ENCODE results near the gene SFTPD. TPM values are rescaled to one million over a fixed set of nuclear protein-coding genes. Genes with fewer than 3 reads are reported as not detected.
"Not testable (repeated sequence)": the region's sequence is repeated elsewhere in the genome, so short reads cannot be mapped to it uniquely, and the experiment has no call there.

SFTPD gene
- total and polyA plus RNA-seq, 5 donors from 2014 or later = not detected

DNA sequence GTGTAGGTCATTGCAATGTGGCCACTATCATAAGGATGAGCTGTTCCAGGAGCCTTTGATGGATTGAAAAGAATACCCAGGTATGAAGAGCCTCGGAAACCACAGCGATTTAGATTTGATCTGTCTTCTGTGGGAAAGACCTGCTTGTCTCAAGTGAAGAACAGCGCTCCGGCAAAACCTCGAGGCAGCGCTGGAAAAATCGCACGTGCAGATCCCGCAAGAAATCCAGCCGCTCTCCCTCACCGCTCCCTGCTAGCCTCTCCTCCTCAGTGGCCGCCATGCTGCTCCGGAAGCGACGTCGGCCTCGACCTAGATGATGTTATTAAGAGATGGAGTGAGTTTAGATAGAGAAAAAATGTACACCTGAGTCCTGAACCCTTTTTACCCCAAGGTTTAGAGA is 56.0 kb downstream of the SFTPD start:
- not testable (repeated sequence) for H3K9me3 ChIP-seq (ENCODE audit: control insufficient read depth in 2 of 2, low read length in 2 of 2); H3K36me3 ChIP-seq (ENCODE audit: control insufficient read depth, insufficient read depth, low read length); H3K4me3 ChIP-seq (ENCODE audit: low read depth, low read length); H3K27ac ChIP-seq (ENCODE audit: insufficient read depth, low read length, poor library complexity, severe bottlenecking); H3K4me1 ChIP-seq (ENCODE audit: control insufficient read depth, insufficient read depth, low read length, poor library complexity, severe bottlenecking); H3K4me1 Mint-ChIP-seq; H3K27ac Mint-ChIP-seq; H3K4me3 Mint-ChIP-seq; H3K36me3 Mint-ChIP-seq; H3K9me3 Mint-ChIP-seq; DNase-seq; H3K27me3 ChIP-seq (ENCODE audit: control insufficient read depth, insufficient read depth, low read length); ATAC-seq (ENCODE audit: low read depth in 2 of 2)
- peaks cover 52% of the 10 kb centered on the region for H3K27me3 Mint-ChIP-seq

- peaks cover 0 to 3% (median 0%) of the 10 kb centered on the region in 7 donors for H3K9me3 Mint-ChIP-seq
- Histone ChIP-seq H3K9me3 (ENCODE audit: control insufficient read depth in 2 of 2, low read length in 2 of 2) (no peaks in the 10 kb centered on the region), H3K27me3 (ENCODE audit: control insufficient read depth, insufficient read depth, low read length) (peaks cover 5% of the 10 kb centered on the region), H3K4me1 (ENCODE audit: control insufficient read depth, insufficient read depth, low read length, poor library complexity, severe bottlenecking) (no peaks in the 10 kb centered on the region), H3K36me3 (ENCODE audit: control insufficient read depth, insufficient read depth, low read length) (no peaks in the 10 kb centered on the region), H3K4me3 (ENCODE audit: low read depth, low read length) (no peak overlapping the region), H3K27ac (ENCODE audit: insufficient read depth, low read length, poor library complexity, severe bottlenecking) (no peak overlapping the region)
- H3K36me3 Mint-ChIP-seq = no peaks in the 10 kb centered on the region
- H3K27me3 Mint-ChIP-seq = peaks cover 44% of the 10 kb centered on the region
- ATAC-seq (ENCODE audit: low read depth in 2 of 2) (no peak), DNase-seq (no peak)
- no peak overlapping the region for H3K4me3 Mint-ChIP-seq
- H3K27ac Mint-ChIP-seq = no peak overlapping the region
- no peaks in the 10 kb centered on the region for H3K4me1 Mint-ChIP-seq
These were observed 58.4 kb downstream of the SFTPD start for GRCh38 chr10:79890469-79890868.

DNA sequence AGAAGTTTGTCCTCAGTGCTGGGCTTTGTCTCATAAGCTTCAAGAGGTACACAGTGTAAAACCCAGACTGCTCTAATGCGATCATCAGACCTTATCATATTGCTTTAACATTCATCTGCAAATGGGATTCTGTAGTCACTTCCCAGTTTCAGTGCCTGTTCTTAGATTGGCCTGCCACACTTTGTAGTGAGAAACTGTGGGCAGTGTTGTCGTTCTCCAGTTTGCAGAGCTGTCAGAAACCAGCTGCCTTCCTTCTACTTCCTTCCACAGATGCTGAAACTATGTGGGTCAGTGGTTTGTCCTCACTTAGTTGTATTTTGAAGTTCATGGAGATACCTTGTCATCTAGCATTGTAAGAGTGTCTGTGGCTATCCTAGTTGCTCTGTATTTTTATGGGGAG is 59.9 kb downstream of the SFTPD start:
- H3K27me3 ChIP-seq (ENCODE audit: control insufficient read depth, insufficient read depth, low read length); H3K9me3 ChIP-seq (ENCODE audit: control insufficient read depth in 2 of 2, low read length in 2 of 2); H3K4me3 ChIP-seq (ENCODE audit: low read depth, low read length); H3K27ac ChIP-seq (ENCODE audit: insufficient read depth, low read length, poor library complexity, severe bottlenecking); H3K27ac Mint-ChIP-seq; H3K4me1 ChIP-seq (ENCODE audit: control insufficient read depth, insufficient read depth, low read length, poor library complexity, severe bottlenecking); H3K36me3 Mint-ChIP-seq; H3K4me1 Mint-ChIP-seq; H3K9me3 Mint-ChIP-seq; H3K4me3 Mint-ChIP-seq; ATAC-seq (ENCODE audit: low read depth in 2 of 2); H3K36me3 ChIP-seq (ENCODE audit: control insufficient read depth, insufficient read depth, low read length); DNase-seq: not testable (repeated sequence)
- H3K27me3 Mint-ChIP-seq = peaks cover 38% of the 10 kb centered on the region

Other genes starting within 250 kb of the SFTPD start
- gene NUTM2B, start 245.9 kb downstream of the SFTPD start, total RNA-seq = 2.4 TPM
- gene NUTM2B, start 245.9 kb downstream of the SFTPD start, polyA plus RNA-seq = under 1 TPM in 3 of 4 donors, not detected in 1; 0.05 to 0.15 (median 0.08) TPM
- gene NUTM2E, start 122.4 kb downstream of the SFTPD start, total RNA-seq = not detected
- under 1 TPM in 1 of 4 donors, not detected in 3; 0.07 TPM for gene NUTM2E, start 122.4 kb downstream of the SFTPD start, polyA plus RNA-seq
- gene TMEM254, start 129.6 kb upstream of the SFTPD start, total RNA-seq = 10.7 TPM
- gene TMEM254, start 129.6 kb upstream of the SFTPD start, polyA plus RNA-seq = 10 to 100 TPM; 35.5 to 43.8 (median 37.9) TPM
- gene PLAC9, start 183.6 kb upstream of the SFTPD start, total RNA-seq = not detected
- 1 to 10 TPM in 1 of 4 donors, under 1 TPM in 1, not detected in 2; 0.33 to 1.1 TPM for gene PLAC9, start 183.6 kb upstream of the SFTPD start, polyA plus RNA-seq